WI38 (cell line): ENCODE measurements around the gene FGFR3.

Source experiments
- H3K4me3 ChIP-seq: 2 replicates; pipeline ENCODE4 v1.5.1; 2011; ENCODE audit warnings: low read depth, mild to moderate bottlenecking, control low read depth, low read length
- TF ChIP-seq, protein P1 (sequence below): IDR thresholded peaks from 2 replicates; pipeline ENCODE4 v1.5.1; 2012; ENCODE audit warnings: low read depth, mild to moderate bottlenecking, control low read depth, low read length

The FGFR3 gene

DNA sequence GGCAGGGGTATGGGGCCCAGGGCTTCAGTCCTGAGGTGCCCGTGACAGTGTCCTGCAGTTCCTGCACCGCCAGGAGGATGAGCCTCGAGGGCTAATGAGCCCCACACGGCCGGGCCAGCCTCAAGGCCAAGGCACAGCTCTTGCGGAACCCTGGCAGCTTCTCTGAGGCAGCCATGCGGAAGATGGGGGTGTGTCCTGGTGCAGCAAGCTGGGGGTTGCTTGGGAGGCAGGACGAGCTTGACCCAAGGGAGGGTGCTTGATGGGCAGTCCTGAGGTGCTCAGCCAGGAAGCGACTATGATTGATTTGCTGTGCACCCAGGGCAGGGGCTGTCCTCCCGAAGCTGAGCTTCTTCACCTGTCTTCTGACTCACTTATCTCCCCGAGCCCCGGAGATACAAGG, 9.1 kb upstream of the FGFR3 start:
- TF ChIP-seq, protein P1, sequence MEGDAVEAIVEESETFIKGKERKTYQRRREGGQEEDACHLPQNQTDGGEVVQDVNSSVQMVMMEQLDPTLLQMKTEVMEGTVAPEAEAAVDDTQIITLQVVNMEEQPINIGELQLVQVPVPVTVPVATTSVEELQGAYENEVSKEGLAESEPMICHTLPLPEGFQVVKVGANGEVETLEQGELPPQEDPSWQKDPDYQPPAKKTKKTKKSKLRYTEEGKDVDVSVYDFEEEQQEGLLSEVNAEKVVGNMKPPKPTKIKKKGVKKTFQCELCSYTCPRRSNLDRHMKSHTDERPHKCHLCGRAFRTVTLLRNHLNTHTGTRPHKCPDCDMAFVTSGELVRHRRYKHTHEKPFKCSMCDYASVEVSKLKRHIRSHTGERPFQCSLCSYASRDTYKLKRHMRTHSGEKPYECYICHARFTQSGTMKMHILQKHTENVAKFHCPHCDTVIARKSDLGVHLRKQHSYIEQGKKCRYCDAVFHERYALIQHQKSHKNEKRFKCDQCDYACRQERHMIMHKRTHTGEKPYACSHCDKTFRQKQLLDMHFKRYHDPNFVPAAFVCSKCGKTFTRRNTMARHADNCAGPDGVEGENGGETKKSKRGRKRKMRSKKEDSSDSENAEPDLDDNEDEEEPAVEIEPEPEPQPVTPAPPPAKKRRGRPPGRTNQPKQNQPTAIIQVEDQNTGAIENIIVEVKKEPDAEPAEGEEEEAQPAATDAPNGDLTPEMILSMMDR: no peak
- H3K4me3 ChIP-seq: no peak overlapping the region

DNA sequence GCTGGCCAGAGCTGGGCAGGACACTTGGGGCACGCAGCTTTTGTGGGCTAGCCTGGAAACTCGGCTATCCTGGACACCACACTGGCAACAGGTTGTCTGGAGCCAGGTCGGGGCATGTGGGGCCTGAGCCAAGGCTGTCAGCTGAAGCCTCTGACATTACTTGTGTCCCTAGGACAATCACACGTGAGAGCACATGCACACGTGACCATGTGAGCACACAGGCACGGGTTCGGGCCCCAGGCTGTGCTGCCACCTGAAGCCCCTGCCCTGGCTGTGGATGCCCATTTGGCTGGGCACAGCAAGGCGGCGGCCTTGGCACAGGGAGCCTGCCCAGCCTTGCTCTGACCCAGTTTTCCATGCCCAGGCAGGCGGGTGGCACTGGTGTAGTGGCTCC, 8.7 kb upstream of the FGFR3 start:
- TF ChIP-seq, protein P1: no peak

DNA sequence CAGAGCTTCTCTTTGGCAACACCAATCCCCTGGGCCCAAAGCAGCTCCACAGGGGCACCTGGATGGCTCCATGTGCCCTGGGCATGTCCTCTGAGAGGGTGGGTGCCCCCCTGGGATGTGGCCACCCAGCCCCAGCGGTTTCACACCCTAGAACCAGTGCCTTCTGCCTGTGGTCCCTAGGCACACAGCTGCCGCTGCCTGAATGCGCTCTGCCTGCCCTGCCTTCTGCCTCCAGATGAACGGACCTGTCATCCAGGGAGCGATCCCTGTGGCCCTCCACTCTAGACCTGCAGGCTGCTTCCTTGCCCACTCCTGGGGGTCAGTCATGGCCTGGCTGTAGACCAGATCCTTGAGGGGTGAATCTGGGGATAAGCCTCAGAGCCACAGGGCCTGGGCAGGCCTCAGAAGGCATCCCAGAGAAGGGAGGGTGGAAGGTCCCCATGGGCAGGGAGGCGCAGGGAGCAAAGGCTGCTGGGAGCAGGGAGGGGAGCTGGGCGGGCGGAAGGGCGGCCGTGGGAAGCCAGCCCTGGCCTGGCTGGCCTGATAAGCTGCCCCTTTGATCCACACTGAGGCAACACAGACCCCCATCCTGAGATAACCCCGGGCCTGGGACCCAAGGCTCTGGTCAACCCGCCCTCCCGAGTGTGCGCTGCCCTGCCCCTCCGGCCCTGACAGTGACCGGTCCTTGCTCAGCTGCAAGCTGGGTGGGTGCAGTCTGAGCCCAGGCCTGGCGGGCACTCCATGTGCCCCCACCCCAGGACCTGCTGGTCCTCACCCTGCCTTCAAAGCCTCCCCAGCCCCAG, 8.1 kb upstream of the FGFR3 start:
- no peak overlapping the region for H3K4me3 ChIP-seq
- TF ChIP-seq, protein P1: no peak

More for the DNA sequence above, 8.7 kb upstream of the FGFR3 start:
- no peak overlapping the region for H3K4me3 ChIP-seq

DNA sequence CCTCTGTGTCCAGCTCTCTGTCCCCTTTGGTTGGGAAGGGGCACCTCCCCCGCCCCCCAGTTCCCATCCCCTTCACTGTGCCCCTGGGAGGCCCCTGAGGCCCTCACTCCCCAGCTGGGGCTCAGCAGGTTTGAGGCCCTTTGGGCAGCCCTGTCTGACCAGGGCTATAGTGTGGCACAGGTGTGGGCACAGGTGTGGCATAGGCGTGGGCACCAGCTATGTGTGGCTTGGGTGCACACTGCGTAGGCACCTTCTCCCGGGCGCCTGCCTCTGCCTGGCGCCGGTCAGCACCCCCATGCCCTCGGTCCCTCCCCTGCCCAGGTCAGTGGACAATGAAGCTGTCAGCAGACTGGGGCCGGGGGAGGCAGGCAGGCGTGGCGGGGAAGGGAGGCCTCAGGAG, 7.5 kb upstream of the FGFR3 start:
- H3K4me3 ChIP-seq: no peak overlapping the region
- TF ChIP-seq, protein P1: no peak

DNA sequence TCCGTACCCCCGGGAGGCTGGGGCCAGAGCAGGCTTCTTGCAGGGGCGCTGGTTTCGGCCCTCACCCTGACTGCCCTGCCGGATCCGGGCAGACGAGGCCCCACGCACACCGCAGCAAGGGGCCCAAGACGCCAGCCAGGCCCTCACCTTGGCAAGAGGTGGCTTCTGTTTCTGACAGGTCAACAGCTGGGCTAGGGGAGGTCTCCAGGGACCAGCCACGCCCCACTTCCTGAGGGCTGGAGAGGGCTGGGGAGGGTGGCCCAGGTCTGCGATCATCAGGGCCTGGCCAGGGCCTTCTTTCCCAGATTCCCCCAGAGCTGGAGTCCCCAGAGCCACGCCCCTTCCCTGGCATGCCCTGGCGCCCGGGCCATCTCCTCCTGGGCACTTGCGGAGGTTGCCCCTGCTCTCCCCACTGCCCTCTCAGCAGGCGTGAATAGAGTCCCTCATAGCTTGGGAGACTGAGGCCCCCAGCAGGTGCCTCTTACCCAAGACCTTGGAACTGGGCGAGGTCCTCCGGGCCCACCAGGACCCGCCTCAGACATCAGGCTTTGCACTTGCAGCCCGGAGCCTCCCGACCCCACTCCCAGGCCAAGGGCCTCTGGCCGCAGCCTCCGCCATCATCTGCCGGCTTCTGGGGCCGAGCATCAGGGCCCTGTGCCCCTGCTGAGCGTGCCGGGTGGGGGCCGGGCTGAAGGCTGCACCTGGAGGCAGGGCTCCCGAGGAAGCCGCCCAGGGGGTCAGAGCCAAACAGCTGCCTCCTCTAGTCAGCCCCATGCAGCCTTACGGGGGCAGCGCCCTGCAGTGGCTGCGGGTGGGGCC, 6.3 kb upstream of the FGFR3 start:
- H3K4me3 ChIP-seq: no peak overlapping the region
- TF ChIP-seq, protein P1: no peak

DNA sequence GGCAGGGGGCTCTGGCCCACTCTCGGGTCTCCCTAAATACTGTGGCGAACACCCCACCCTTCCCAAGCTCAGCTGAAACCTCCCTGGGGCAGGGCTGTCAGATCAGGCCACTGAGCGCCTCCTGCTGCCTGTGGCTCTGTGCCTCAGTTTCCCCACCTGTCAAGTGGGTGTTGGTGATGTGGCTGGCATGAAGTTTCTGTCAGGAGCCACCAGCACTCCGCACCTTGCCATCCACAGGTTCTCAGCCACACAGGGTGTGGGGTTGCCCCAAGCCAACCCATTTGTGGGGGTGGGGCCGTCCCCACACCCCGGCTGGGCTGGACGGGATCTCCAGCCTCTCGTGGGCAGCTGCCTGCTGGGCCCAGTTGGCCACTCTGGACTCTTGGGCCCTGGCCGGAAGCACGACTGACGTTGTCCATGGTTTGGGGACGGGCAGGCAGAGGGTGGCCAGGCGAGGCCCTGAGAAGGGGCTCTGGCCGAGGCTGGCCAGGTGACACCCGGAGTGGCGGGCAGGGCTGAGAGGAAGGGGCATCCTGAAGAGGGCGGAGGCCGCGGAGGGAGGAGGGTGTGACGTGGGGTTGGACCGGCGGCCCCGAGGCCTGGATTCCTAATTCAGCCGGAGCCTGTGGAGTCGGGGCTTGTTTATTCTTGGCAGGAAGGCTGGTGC, 5.5 kb upstream of the FGFR3 start:
- no peak overlapping the region for H3K4me3 ChIP-seq
- TF ChIP-seq, protein P1: no peak
